Measurements from ENCODE around the gene EPS15.
"Not testable (repeated sequence)": the region's sequence is repeated elsewhere in the genome, so short reads cannot be mapped to it uniquely, and the experiment has no call there.

EPS15 gene

GRCh38 chr1:51534447-51534846 lies 15.4 kb upstream of the EPS15 start:
- peaks cover 8% of the 10 kb centered on the region for H3K4me1 ChIP-seq
- no peaks in the 10 kb centered on the region for H3K36me3 ChIP-seq (replicated peaks)
- no peak overlapping the region for H3K4me3 ChIP-seq
- in situ Hi-C loops (cut with MboI; ENCODE audit: low sequenced_read_pairs), result no loop called here
- no peaks in the 10 kb centered on the region for H3K27me3 ChIP-seq (ENCODE audit: low read depth)
- DNase-seq (ENCODE audit: low spot score in 2 of 2), result no peak
- H3K9me3 ChIP-seq, result no peaks in the 10 kb centered on the region

- Histone ChIP-seq H3K36me3 (replicated peaks) (no peaks in the 10 kb centered on the region), H3K27me3 (ENCODE audit: low read depth) (no peaks in the 10 kb centered on the region), H3K4me1 (peaks cover 8% of the 10 kb centered on the region), H3K4me3 (no peak overlapping the region), H3K9me3 (no peaks in the 10 kb centered on the region)
- in situ Hi-C loops (cut with MboI; ENCODE audit: low sequenced_read_pairs), result no loop called here
- DNase-seq (ENCODE audit: low spot score in 2 of 2), result no peak
Observed at GRCh38 chr1:51532853-51533252, 13.8 kb upstream of the EPS15 start.

- H3K4me1 ChIP-seq; H3K4me3 ChIP-seq; H3K27me3 ChIP-seq (ENCODE audit: low read depth); H3K36me3 ChIP-seq (replicated peaks); in situ Hi-C loops (cut with MboI; ENCODE audit: low sequenced_read_pairs); DNase-seq (ENCODE audit: low spot score in 2 of 2); H3K9me3 ChIP-seq: not testable (repeated sequence)
Observed at GRCh38 chr1:51530447-51530846, 11.4 kb upstream of the EPS15 start.

GRCh38 chr1:51527144-51527543 lies 8.1 kb upstream of the EPS15 start:
- in situ Hi-C loops (cut with MboI; ENCODE audit: low sequenced_read_pairs), result no loop called here
- Histone ChIP-seq H3K4me1 (peaks cover 20% of the 10 kb centered on the region), H3K36me3 (replicated peaks) (no peaks in the 10 kb centered on the region), H3K9me3 (no peaks in the 10 kb centered on the region), H3K27me3 (ENCODE audit: low read depth) (no peaks in the 10 kb centered on the region), H3K4me3 (no peak overlapping the region)
- DNase-seq (ENCODE audit: low spot score in 2 of 2), result no peak

GRCh38 chr1:51526248-51526647 lies 7.2 kb upstream of the EPS15 start:
- in situ Hi-C loops (cut with MboI; ENCODE audit: low sequenced_read_pairs), result no loop called here
- Histone ChIP-seq H3K4me3 (no peak overlapping the region), H3K9me3 (no peaks in the 10 kb centered on the region), H3K36me3 (replicated peaks) (no peaks in the 10 kb centered on the region), H3K4me1 (peaks cover 20% of the 10 kb centered on the region), H3K27me3 (ENCODE audit: low read depth) (no peaks in the 10 kb centered on the region)
- DNase-seq (ENCODE audit: low spot score in 2 of 2), result no peak

DNA sequence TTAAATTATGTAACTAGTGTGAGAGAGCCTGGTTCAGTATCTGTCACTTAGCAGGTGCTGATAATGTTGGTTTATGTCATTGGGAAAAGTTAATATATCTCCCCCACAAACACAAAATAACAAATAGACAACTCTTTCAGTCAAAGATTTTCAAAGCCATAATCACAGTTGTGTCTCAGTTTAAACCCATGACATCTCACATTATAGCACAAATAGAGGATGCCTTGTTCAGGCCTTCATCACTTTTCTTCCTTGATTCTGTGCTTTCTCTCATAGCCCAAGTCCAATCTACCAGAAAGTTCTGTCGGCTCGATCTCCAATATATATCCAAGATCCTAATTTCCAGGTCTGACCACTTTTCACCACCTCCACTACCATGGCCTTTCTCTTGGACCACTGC lies 6.2 kb upstream of the EPS15 start:
- in situ Hi-C loops (cut with MboI; ENCODE audit: low sequenced_read_pairs), result no loop called here
- H3K4me3 ChIP-seq, result no peak overlapping the region
- DNase-seq (ENCODE audit: low spot score in 2 of 2), result no peak

GRCh38 chr1:51524817-51525216 lies 5.8 kb upstream of the EPS15 start:
- H3K36me3 ChIP-seq (replicated peaks), result no peaks in the 10 kb centered on the region
- H3K27me3 ChIP-seq (ENCODE audit: low read depth), result no peaks in the 10 kb centered on the region
- DNase-seq (ENCODE audit: low spot score in 2 of 2), result no peak
- H3K4me1 ChIP-seq, result peaks cover 20% of the 10 kb centered on the region
- in situ Hi-C loops (cut with MboI; ENCODE audit: low sequenced_read_pairs), result no loop called here
- H3K9me3 ChIP-seq, result no peaks in the 10 kb centered on the region
- no peak overlapping the region for H3K4me3 ChIP-seq

More for the DNA sequence above, 6.2 kb upstream of the EPS15 start:
- no peaks in the 10 kb centered on the region for H3K36me3 ChIP-seq (replicated peaks)
- H3K4me1 ChIP-seq, result peaks cover 20% of the 10 kb centered on the region
- H3K27me3 ChIP-seq (ENCODE audit: low read depth), result no peaks in the 10 kb centered on the region
- H3K9me3 ChIP-seq, result no peaks in the 10 kb centered on the region

DNA sequence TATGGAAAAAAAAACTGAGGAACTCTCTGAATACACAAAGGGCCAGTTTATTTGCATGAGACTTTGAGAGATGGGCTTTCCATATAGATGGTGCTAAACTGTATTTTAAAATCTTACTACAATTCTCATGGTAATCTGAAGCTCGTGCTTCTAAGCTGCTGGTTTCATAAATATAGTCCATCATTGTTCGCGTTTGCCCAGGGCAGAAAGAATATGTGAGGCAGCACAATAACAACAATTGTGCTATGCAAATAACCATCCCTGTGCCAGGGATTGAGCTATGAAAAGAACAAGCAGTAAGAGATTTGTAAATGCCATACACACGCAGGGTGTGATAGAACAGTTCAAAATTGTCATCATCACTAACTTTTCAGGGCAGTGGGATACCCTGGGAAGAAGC lies 4.9 kb upstream of the EPS15 start:
- Histone ChIP-seq H3K4me3 (no peak overlapping the region), H3K9me3 (no peaks in the 10 kb centered on the region), H3K36me3 (replicated peaks) (no peaks in the 10 kb centered on the region), H3K27me3 (ENCODE audit: low read depth) (no peaks in the 10 kb centered on the region), H3K4me1 (peaks cover 20% of the 10 kb centered on the region)
- in situ Hi-C loops (cut with MboI; ENCODE audit: low sequenced_read_pairs), result no loop called here
- DNase-seq (ENCODE audit: low spot score in 2 of 2), result peak; percentile 78 to 98

GRCh38 chr1:51520700-51521248 lies 1.7 kb upstream of the EPS15 start:
- in situ Hi-C loops (cut with MboI; ENCODE audit: low sequenced_read_pairs), result no loop called here
- no peak overlapping the region for H3K4me3 ChIP-seq
- no peaks in the 10 kb centered on the region; the same call in 1 of the 2 replicates for H3K36me3 ChIP-seq (replicated peaks)
- DNase-seq (ENCODE audit: low spot score in 2 of 2), result no peak
- no peaks in the 10 kb centered on the region for H3K27me3 ChIP-seq (ENCODE audit: low read depth)
- H3K9me3 ChIP-seq, result no peaks in the 10 kb centered on the region
- peaks cover 38% of the 10 kb centered on the region for H3K4me1 ChIP-seq

- no peaks in the 10 kb centered on the region for H3K9me3 ChIP-seq
- H3K4me1 ChIP-seq, result peaks cover 45% of the 10 kb centered on the region
- DNase-seq (ENCODE audit: low spot score in 2 of 2), result no peak
- H3K36me3 ChIP-seq (replicated peaks), result no peaks in the 10 kb centered on the region; the same call in 1 of the 2 replicates
- H3K27me3 ChIP-seq (ENCODE audit: low read depth), result no peaks in the 10 kb centered on the region
- no peak overlapping the region for H3K4me3 ChIP-seq
- in situ Hi-C loops (cut with MboI; ENCODE audit: low sequenced_read_pairs), result no loop called here
Observed at GRCh38 chr1:51519865-51520699, 1.0 kb upstream of the EPS15 start.

DNA sequence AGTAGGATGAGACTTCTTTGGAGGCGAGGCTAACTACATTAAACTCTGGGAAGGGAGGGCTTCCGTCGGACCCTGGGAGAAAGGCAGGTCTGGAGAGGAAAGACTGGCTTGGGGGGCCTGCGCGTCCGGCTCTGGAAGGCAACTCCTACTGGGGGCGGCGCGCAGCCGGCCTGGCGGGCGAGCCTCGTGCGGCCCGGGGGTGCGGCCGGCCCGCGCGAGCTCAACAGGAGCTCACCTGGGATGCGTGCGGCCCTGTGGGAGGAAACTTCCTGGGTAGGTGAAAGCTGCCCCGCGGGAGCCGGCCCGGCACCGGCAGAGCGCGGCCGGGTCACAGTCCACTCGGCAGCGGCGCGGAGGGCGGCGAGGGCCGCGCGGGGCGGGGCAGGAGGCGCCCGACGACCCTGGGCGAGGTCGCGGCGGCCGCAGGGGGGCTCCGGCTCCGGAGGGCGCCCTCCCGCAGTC lies 449 bp downstream of the EPS15 start:
- in situ Hi-C loops (cut with MboI; ENCODE audit: low sequenced_read_pairs), result no loop called here
- H3K9me3 ChIP-seq, result no peaks in the 10 kb centered on the region
- H3K27me3 ChIP-seq (ENCODE audit: low read depth), result no peaks in the 10 kb centered on the region
- DNase-seq (ENCODE audit: low spot score in 2 of 2), result peak in 1 of 2 experiments; percentile 48
- H3K4me1 ChIP-seq, result peaks cover 46% of the 10 kb centered on the region
- H3K36me3 ChIP-seq (replicated peaks), result no peaks in the 10 kb centered on the region; the same call in 1 of the 2 replicates
- H3K4me3 ChIP-seq, result peak overlapping the region; percentile 62

GRCh38 chr1:51518033-51518585 lies 957 bp downstream of the EPS15 start:
- peak overlapping the region; percentile 62 for H3K4me3 ChIP-seq
- peaks cover 41% of the 10 kb centered on the region for H3K4me1 ChIP-seq
- in situ Hi-C loops (cut with MboI; ENCODE audit: low sequenced_read_pairs), result no loop called here

GRCh38 chr1:51517361-51518032 lies 1.6 kb downstream of the EPS15 start:
- Histone ChIP-seq H3K4me1 (peaks cover 35% of the 10 kb centered on the region), H3K36me3 (replicated peaks) (no peaks in the 10 kb centered on the region; the same call in 1 of the 2 replicates), H3K9me3 (no peaks in the 10 kb centered on the region), H3K4me3 (peak overlapping the region; percentile 62), H3K27me3 (ENCODE audit: low read depth) (no peaks in the 10 kb centered on the region)
- in situ Hi-C loops (cut with MboI; ENCODE audit: low sequenced_read_pairs), result no loop called here
- peak in 1 of 2 experiments; percentile 57 for DNase-seq (ENCODE audit: low spot score in 2 of 2)

More at GRCh38 chr1:51518033-51518585, 957 bp downstream of the EPS15 start:
- Histone ChIP-seq H3K9me3 (no peaks in the 10 kb centered on the region), H3K27me3 (ENCODE audit: low read depth) (no peaks in the 10 kb centered on the region), H3K36me3 (replicated peaks) (no peaks in the 10 kb centered on the region; the same call in 1 of the 2 replicates)
- DNase-seq (ENCODE audit: low spot score in 2 of 2), result peak; percentile 61 to 64
